Ammon's horn (tissue), 1 donor: ENCODE results near the gene PIPOX.

Experiments
- DNase-seq: peaks from one replicate; pipeline ENCODE4 v3.0.0-alpha.2; 2016; ENCODE audit warnings: low spot score

PIPOX gene

GRCh38 chr17:29042679-29043538 lies at the start of gene PIPOX:
Gene PIPOX, plus strand, starts transcription at chr17:29043141. Its CDS starts 85 bp downstream, at chr17:29043226.
- peak; percentile 75 for DNase-seq

- DNase-seq = no peak
Measured at GRCh38 chr17:28993645-28994426, 49.1 kb upstream of the PIPOX start.

- DNase-seq = no peak
Measured at GRCh38 chr17:28996554-28997096, 46.3 kb upstream of the PIPOX start.

- no peak for DNase-seq
Measured at GRCh38 chr17:28997806-28998205, 45.1 kb upstream of the PIPOX start.

GRCh38 chr17:28999206-28999605 lies 43.7 kb upstream of the PIPOX start:
- no peak for DNase-seq

- DNase-seq = no peak
Measured at GRCh38 chr17:29000973-29001372, 42.0 kb upstream of the PIPOX start.

- DNase-seq = no peak
Measured at GRCh38 chr17:29002811-29003210, 40.1 kb upstream of the PIPOX start.

GRCh38 chr17:29003289-29003688 lies 39.7 kb upstream of the PIPOX start:
- DNase-seq = no peak

GRCh38 chr17:29004081-29004692 lies 38.8 kb upstream of the PIPOX start:
- DNase-seq = peak; percentile 33

GRCh38 chr17:29005936-29006511 lies 36.9 kb upstream of the PIPOX start, which contains the start of gene SEZ6:
Gene SEZ6, minus strand, starts transcription at chr17:29006033. Its CDS starts 164 bp downstream, at chr17:29005869.
- DNase-seq = peak; percentile 86

- no peak for DNase-seq
Measured at GRCh38 chr17:29007456-29007855, 35.5 kb upstream of the PIPOX start.

- no peak for DNase-seq
Measured at GRCh38 chr17:29007860-29008455, 35.0 kb upstream of the PIPOX start.

GRCh38 chr17:29008591-29008990 lies 34.4 kb upstream of the PIPOX start:
- no peak for DNase-seq

GRCh38 chr17:29010129-29010528 lies 32.8 kb upstream of the PIPOX start:
- no peak for DNase-seq

GRCh38 chr17:29010586-29010985 lies 32.4 kb upstream of the PIPOX start:
- DNase-seq = no peak

- DNase-seq = no peak
Measured at GRCh38 chr17:29012535-29012934, 30.4 kb upstream of the PIPOX start.

GRCh38 chr17:29014716-29015115 lies 28.2 kb upstream of the PIPOX start:
- no peak for DNase-seq

GRCh38 chr17:29016345-29017210 lies 26.4 kb upstream of the PIPOX start:
- no peak for DNase-seq

GRCh38 chr17:29018788-29019474 lies 24.0 kb upstream of the PIPOX start:
- DNase-seq = no peak
